HK-2 (cell line): Measurements from ENCODE around the gene RPRD1B.

Experiments used
- DNase-seq: peaks from one replicate; pipeline ENCODE4 v3.0.0-alpha.2; 2018; ENCODE audit not compliant: unreplicated experiment

Gene RPRD1B

DNA sequence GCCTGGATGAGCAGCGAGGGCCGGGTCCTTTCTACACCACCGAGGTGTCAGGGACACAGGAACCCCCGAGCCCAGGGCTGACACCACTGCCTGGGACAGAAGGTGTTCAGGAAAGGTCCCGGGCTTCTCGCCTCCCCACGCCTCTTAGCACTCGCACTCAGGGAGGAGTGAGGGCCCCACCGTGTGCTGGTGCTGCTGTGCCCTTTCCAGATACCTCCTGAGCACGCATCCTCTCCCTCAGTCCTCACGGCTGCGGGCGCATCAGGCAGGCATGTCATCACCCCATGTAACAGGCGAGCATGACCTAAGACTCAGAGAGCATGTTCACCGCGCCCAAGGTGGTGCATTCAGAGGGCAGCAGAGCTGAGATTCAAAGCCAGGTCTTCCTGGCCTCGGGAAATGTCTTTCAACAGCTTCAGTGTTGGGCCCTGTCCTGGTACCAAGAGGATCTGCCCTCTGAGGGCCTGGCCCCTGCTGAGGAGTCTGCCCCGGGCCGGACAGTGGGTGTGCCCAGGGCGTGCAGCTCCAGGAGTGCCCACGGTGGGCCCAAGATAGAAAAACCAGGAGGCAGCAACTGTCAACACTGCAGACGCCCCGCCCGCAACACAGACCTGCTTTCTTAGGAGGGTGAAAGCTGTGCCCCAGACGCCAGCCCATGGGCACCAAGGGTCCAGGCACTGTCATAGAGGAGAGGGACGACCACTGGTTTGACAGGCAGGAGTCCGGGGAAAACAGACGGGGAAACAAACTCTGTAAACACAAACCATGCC is 102.3 kb downstream of the RPRD1B start:
- no peak for DNase-seq

DNA sequence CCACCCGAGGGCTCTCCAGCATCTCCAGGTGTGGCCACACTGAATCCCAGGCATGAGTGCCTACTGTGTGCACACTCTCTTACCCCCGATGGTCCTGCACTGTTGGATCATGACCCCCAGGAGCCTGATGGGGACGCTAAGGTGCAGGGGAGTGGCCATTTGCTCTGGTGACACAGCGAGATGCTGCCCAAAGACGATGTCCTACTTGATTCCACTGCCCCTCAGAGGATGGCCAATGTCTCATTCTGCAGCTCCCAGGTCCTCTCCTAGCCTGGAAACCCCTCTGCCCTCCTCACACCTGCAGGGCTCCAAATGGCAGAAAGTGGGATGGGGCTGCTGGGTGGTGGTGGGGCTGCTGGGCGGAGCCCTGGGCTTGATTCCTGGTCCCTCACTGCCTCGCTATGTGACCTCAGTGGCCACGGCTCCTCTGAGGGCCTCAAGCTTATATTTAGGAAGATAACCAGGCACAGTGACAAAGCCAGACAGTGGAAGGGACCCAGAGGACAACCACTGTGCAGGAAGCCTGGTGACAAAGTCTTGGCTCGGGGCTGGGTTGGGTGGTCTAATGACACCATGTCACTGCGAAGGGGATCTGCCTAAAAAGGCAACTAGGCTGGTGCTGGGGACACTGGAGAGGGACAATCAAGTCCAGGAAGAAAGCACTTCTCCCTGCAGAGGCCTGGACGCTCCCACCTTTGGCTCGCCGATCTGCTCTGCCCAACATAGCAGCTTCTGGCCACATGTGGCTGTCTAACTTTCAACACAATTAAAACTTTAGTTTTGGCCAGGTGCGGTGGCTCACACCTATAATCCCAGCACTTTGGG is 103.1 kb downstream of the RPRD1B start:
- DNase-seq, result no peak

DNA sequence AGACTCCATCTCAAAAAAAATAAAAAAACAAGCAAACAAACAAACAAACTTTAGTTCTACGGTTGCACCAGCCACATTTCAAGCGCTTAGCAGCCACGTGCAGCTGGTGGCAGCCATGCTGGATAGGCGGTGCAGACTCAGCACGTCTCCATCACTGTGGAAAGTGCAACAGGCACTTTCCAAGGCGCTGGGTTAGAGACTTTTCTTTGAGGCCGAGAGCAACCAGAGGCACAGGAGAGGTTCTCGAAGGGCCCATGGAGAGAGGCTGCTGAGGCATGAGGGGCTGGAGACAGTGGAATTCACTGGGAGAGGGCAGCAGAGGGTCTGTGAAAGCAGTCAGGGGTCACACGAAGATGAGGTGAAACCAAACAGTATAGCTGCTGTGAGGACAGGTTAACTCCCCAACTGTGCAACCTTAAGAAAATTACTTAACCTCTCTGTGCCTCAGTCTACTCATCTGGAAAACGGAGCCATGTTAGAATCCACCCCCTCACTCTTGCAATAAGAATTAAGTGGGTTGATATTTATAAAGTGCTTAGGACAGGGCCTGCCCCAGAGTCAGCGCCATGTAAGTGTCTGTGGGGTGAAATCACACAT is 104.0 kb downstream of the RPRD1B start:
- DNase-seq, result no peak

DNA sequence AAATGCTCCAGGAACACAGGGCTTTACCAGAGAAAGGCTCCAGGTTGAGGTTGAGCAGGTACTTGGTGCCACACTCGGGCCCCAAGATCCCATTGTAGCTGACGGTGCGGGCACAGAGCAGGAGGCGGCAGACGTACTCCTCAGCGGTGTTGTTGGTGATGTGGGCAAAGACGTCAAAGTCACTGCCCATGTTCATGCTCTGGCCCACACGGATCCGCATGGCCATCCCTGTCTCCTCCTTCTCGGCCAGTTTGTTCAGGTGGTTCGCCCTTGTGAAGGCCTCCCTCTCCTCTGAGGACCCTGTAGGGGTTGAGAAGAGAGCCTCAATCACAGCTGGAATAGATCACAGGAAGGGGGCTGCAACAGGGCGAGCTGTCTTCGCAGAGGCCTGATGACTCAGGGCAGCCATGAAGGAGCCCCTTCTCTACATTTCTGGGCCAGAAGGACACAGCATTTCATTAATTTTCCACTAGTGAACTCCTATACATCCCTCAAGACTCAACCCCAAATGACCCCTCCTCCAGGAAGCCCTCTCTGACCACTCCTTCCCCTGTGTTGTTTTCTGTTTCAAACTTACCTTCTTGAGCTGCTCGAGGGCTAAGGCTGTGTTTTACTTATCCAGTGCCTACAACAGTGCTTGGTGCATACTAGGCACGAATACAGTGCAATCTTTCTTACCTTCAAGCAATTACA is 104.7 kb downstream of the RPRD1B start:
- DNase-seq, result no peak

DNA sequence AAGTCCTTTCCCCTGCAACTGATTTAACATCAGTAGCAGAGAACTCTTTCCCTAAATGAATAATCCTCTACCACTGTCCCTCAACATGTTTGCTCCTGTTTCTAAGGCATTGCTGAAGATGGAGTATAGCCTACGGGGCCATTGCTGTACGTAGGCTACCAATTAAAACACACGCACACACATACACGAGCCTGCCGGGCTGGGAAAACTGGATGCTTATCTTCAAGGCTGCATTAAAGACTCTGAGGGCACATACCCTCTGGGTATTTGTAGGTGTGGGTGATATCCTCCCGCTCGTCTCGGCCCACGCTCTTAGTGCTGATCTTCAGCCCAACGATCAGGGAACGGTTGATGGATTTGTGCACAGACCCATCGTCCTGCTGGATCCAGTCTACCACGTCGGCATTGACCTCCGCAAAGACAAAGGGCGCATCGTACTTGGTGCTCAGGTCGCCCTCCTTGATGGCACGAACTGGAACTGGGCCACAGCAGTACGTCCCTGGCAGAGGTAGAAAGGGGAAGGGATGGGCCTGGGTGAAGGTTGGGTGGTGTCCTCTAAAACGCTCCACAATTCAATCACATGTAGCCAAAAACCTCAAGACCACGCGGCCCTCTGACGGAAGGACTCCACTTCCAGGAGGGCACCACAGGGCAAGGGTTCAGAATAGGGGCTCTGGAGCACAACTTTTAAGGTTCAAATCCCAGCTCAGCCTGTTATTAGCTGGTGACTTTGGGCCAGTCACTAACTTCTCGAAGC is 105.8 kb downstream of the RPRD1B start:
- no peak for DNase-seq

DNA sequence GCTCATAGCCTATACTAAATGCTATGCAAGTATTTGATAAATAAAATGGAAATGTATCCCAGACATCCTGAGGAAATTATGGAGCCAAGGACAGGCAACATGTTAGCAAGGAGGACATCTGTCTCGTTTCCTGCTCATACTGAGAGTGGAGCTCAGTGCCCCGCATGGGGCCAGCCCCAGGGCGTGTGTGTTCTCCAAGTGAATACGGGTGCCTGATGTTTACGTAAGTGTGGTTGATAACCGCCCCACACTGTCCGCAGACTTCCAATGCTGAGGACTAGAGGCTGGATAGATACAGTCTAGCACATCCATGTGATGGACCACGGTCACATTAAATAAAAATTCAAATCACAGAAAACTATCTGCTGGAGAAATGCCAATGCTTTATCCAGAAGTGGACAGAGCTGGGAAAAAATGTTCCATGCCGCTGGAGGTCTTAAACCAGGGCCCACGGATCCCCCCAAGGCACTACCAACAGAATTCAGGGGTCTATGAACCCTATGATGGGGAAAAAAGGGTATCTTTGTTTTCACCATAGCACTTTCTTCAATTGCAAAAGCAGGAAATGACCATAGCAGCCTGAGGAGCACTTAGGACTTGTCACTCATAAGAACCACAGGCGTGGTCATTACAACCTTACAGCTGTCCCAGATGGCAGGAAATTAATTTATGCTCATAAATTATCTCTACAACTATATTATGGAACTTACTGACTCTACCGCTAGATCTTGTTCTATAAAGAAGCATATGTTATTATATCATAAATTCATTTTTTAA is 106.6 kb downstream of the RPRD1B start:
- DNase-seq, result no peak

DNA sequence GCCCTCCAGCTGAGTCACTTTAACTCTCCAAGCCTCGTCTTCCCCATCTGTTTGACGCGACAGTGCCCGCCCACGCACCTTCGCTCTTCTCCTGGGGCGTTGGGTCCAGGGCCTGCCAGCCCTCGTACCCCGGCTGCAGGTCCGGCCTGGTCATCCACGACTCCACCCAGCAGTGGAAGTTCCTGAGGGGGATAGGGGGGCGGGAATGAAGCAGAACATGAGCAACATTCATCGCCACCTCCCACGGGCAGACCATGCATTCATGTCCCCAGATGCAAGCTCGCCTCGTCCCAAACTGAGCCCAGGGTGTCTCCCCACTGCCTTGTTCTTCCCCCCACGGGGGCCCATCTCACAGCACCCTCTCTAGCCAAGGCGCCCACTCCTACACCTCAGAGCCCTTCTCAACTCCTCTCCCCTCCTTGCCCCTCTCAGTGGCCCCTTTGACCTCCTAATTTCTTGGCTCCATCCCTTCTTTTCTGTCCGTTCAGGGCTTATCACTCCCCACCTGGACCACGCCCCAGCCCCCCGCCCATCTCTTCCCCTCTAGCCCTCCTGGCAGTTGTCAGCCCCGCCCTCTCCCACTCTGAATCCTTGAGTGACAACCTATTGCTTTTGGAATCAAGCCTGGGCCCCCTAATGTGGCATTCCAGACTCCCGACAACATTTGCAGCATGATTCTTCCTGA is 107.8 kb downstream of the RPRD1B start:
- DNase-seq, result no peak
